TTC549 (cell line): ENCODE data around the gene CFAP65.

Source experiments
- FAIRE-seq: peaks from 2 replicates; lab custom pipeline; 2012; peaks lifted over from hg19 to GRCh38; lab: Jason Lieb, UNC

Gene CFAP65

GRCh38 chr2:219010162-219010756, 31.1 kb downstream of the CFAP65 start:
- FAIRE-seq = no peak

DNA sequence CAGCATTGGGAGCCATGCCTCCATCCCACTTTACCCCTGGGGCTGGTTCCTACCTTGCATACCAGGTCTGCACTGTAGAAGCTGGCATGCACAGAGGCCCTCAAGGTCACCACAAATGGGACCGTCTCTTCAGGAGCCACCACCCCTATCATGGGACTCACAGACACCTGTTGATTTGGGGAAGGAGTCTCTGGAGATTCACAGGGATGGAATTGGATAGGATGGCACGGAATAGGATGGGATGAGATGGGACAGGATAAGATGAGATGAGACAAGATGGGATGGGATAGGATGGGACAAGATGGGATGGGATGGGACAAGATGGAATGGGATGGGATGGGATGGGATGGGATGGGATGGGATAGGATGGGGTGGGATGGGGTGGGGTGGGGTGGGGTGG, 32.0 kb downstream of the CFAP65 start:
- no peak for FAIRE-seq

DNA sequence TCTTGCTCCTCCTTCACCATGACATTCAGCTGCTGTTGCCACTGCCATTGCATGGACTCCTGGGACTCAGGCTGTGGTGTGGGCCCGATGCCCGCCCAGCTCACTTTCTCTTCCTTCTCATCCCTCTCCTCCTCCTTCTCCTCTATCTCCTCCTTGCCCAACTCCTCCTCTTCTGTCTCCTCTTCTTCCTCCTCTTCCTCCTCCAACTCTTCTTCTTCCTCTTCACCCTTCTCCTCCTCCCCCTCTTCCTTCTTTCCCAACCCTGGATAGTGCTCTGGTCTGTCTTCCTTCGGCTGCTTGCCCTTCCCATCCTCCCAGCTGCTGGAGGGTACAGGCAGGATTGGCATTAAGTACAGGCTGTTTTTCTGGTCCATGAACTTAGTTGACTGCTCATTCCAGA, 37.3 kb downstream of the CFAP65 start:
- no peak for FAIRE-seq

DNA sequence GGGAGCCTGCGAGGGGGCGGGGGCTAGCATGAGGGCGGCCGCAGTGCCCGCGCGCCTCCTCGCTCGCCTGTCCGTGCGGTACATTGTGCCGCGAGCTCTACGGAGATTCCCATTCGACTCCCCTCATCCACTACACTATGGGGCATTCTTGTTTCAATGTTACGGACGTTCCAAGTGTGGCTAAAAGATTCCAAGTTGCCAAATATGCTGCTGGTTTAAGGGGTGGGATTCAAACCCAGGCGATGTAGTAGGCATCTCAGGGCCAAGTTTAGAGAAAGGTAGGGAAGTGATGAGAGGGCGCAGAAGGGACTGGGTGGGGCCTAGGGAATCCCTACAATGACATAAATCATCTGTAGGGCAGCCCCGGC, 38.1 kb downstream of the CFAP65 start:
- no peak for FAIRE-seq

DNA sequence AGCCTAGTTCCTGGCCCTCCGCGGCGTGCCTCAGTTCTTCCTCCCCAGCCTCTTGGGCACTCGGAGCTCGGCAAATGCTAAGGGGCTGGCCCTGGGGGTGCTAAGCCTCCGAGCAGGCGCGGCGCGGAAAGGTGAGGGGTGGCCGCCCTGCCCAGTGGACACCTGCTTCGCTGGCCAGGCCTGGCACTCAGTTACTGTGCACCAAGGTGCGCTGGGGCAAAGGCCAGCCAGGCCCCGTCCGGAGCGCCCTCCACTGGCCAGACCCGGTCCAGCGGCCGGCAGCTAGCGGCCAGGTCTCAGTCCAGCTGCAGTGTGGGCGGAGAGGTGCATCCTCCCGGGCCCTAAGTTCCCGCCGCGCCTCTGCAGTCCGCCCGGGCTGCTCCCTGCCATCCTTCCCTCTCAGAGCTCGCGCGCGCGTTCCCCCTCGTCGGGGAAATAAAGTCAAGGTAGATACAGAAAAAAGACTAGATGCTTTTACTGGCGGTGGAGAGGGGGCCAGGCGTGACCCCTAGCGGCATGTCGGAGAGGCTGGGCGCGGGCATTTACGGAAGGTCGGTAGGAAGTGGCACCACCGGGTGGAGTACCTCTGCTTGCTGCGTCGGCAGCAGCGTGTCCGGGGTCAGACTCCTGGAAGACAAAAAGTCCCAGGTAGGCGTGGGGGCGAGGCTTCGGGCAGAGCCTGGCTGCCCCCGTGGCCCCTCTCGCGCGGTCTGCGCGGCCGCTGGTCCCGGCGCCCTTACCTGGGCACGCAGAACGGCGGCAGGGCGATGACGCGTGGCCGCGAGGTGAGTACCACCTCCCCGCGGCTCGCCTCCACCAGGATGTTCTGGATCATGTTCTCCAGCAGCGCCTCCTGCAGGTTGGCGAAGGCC, 38.7 kb downstream of the CFAP65 start:
- no peak for FAIRE-seq

DNA sequence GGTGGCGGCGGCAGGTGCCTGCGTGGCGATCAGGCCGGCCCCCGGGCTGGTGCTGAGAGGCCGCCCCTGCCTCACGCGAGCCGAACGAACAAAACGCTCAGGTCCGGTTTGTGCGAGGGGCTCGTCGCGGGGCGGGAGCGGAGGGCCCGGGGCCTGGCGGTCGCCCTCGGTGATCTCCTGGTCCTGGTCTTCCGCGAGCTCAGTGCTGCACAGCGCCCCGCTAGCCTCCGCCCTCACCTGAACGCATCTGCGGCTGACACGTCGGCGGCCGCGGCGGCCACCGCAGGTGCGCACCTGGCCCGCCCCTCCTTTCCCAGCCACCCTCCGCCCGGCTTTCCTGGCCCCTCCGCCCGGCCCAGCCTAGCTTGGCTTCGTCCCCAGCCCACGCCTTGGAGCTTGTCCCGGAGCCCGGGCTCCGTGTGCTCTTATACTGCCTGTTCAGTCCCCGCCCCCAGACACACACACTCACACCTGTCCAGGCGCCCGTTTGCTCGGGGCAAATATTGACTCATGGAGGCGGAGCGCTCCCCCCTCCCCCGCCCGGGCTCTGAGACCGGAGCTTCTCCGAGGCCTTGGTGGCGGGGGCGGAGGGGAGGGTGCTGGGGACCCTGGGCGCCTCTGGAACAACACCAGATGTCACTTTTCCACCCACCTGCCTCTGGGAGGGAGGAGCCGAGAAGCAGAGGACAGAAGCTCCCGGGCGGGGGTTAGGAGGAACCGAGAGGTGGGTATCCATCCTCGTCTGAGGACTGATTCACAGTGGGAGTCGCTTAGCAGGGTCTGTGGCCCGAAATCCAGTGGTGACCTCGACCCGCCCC, 39.5 kb downstream of the CFAP65 start:
- FAIRE-seq = no peak

DNA sequence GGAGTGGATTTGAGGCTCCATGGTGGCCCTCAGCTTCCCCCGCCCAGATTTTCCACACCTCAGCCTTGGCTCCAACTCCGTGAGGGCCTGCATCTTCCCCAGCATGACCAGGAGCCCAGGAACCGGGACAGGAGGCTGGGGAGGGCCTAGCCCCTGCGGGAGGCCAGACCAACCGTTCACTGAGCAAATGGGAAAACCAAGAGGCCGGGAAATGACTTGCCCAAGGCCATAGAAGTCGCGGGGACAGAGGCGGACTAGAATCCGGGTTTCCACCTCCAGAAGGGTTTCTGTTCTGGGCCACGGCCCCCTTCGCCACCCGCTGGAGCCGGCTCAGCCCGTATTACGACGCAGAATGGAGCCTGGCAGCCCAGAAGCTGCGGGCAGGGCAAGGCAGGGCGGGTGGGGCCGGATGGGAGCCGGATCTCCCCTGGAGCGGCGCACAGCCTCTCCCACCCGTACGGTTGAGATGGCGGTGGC, 40.2 kb downstream of the CFAP65 start:
- no peak for FAIRE-seq

- no peak for FAIRE-seq
These were observed 40.8 kb downstream of the CFAP65 start for GRCh38 chr2:219000569-219000960.

DNA sequence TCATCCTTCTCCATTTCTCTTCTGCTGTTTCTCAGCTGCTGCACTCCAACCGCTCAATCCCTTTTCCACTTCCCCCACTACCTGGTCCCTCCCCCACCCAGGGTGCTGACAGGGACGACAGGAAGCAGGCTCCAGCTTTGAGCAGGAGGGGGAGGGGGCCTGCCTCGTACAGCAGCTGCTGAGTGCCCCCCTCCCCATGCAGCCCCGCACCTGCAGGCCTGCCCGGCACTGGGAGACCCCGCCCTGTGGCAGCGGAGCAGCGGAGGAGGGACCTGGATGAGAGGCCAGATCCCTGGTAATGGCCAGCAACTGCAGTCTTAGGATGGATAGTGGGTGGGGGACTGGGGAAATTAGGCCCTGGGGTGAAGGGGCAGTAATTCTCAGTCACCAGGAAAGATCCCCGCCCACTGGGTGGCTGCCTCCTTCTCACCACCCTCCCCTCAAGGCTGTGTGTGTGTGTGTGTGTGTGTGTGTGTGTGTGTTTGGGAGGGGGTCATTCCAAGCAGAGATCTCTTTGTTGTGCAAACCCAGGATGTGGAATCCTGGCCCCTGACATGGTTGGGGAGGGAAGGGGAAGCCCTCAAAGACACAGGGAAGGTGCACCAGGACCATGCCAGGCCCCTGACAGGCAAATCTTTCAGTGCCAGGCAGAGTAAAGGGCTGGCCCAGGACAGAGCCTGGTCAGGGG, 41.3 kb downstream of the CFAP65 start:
- FAIRE-seq = no peak

GRCh38 chr2:218999021-218999880, 42.1 kb downstream of the CFAP65 start:
- no peak for FAIRE-seq

DNA sequence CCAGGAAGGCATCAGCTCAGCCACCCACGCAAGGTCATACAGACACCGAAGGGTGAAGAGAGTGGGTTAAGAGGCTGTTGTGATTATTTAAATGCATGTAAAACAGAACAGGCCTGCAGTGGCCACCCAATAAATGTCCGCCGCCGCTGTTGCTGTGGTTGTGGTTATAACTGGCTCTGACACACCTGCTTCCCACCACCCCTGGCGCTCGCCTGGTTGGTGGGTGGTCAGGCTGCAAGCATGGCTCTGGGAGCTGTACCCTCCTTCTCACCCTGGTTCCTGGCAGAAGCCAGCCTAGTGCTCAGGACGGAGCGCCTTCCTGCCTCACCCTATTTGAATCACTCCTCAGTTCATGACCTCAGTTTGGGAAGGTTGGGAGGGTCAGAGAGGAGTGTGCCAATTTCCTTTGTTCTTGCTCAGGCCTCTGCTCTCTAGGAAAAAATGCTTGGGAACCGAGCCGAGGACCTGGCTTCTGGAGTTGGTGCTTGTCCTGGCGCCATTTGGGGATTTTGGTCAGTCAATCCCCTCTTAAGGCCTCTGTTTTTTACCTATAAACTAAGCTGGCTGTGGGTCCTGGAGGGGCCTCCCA, 42.8 kb downstream of the CFAP65 start:
- no peak for FAIRE-seq

DNA sequence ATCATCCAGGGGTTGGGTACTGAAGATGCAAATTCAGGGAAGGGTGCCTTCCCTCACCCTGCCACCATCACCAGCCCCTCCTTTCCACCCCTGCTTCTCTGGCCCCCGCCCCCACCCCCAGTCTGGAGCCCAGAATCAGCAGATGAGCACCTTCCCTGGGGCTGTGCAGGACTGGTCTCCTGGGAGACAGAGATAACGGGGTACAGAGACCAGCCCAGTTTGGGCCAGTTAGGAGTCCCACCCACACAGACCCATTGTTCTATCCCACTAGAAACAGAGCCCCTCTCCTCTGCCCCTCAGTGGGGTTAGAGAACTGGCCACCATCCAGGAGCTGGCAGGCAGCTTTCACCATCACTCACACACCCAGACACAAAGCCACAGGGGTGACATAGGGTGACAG, 43.6 kb downstream of the CFAP65 start:
- no peak for FAIRE-seq

DNA sequence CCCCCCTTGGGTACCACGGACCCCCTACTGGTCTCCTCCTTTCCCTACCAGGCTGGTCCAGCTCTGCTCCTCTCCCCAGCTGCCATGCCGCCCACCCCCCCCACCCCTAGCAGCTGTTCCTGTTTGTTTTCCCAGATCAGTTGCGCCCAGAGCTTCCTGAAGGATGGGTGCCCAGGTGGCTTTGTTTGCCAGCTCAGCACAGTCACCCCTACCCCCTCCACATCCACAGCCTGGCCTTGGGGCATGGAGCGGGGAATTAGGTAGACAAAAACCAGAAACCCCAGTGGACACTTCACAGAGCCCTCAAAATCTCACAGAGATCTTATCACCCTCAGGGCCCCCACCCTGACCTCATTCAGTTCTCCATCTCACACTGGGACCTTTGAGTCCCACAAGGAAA, 44.4 kb downstream of the CFAP65 start:
- FAIRE-seq = no peak

- no peak for FAIRE-seq
These were observed 45.2 kb downstream of the CFAP65 start for GRCh38 chr2:218995972-218996711.

GRCh38 chr2:218995561-218995960, 45.8 kb downstream of the CFAP65 start:
- no peak for FAIRE-seq

- no peak for FAIRE-seq
These were observed 47.7 kb downstream of the CFAP65 start, which contains the start of gene CRYBA2 for GRCh38 chr2:218993345-218994315. Gene CRYBA2, minus strand, starts transcription at chr2:218993422. Its CDS starts 246 bp downstream, at chr2:218993176.

DNA sequence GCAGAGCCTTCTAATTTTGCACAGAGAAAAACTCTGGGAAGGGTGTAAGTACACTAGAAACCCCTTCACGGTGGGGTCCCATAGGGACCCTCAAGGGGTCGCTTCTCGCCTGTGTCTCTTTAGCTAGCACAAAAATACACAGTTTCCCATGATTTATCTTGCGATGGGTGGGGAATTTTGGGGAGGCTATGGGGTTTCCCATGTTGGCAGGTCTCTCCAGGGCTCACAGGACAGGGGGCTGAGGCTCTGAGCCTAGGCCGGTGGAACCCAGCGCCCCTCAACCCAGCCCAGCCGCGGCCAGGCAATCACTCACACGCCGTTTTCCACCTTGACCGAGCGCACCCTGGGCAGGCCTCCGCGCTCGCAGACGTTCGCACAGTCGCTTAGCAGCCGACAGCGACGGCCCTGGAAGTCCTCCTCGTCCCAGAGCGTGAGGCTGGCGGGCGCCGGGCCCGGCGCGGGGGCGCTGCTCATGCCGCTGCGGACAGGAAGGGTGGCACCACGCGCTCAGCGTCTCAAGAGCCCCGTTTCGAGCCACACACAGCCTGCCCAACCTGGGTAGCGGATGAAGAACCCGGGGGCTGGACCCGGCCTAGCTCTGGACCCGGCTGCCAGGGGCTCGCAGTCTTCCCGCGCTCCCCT, 48.5 kb downstream of the CFAP65 start:
- FAIRE-seq = no peak

GRCh38 chr2:218992196-218992595, 49.1 kb downstream of the CFAP65 start:
- FAIRE-seq = no peak
